Fibroblast of skin of left quadriceps (primary cell): ENCODE measurements around the gene BCL2L13.

Experiments
- DNase-seq, 2 experiments: peaks; one replicate each; pipeline ENCODE4 v3.0.0-alpha.2; 2013; ENCODE audit warnings: low read depth in 2 of 2

BCL2L13 gene, protein sequence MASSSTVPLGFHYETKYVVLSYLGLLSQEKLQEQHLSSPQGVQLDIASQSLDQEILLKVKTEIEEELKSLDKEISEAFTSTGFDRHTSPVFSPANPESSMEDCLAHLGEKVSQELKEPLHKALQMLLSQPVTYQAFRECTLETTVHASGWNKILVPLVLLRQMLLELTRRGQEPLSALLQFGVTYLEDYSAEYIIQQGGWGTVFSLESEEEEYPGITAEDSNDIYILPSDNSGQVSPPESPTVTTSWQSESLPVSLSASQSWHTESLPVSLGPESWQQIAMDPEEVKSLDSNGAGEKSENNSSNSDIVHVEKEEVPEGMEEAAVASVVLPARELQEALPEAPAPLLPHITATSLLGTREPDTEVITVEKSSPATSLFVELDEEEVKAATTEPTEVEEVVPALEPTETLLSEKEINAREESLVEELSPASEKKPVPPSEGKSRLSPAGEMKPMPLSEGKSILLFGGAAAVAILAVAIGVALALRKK

DNA sequence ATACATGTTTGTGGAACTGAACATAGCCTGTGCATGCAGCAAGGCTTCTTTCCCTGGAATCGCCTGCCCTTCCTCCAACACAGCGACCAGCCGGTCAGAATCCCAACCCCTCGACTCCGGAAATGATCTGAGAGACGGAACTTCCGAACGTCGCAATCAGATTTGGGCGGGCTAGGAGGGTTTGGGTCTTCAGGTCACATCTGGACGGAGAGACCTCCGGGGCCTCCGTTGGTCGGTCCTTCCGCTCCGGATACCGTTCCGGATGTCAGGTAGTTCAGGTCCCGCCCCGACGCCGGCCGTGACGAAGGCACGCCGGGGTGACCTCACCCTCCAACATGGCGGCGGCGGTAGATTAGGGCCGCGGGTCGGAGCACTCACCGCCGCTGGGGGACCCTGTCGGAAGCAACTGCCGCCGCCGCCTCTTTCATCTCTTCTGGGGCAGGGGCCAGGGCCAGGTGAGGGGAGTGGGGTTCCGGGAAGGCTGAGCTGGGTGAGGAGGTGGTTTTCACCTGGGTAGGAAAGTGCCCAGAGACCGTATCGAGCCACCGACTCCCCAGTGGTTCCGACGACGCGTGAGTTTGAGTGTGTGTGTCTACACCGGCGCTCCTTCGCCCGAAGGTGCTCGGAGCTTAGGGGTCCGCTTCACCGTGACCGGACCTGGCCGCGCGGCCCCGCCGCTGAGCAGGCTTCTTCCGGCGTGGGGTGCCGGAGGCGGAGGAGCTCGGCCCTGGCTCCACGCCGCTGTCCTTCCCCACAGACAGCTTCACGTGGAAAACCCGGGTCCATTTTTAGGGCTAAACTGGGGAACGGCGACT is at the start of gene BCL2L13:
Gene BCL2L13, plus strand, starts transcription at position 326 of the 815 bp plus-strand sequence. CDS start 16,955 bp downstream, outside the sequence.
- peak; percentile 57 to 60 for DNase-seq

DNA sequence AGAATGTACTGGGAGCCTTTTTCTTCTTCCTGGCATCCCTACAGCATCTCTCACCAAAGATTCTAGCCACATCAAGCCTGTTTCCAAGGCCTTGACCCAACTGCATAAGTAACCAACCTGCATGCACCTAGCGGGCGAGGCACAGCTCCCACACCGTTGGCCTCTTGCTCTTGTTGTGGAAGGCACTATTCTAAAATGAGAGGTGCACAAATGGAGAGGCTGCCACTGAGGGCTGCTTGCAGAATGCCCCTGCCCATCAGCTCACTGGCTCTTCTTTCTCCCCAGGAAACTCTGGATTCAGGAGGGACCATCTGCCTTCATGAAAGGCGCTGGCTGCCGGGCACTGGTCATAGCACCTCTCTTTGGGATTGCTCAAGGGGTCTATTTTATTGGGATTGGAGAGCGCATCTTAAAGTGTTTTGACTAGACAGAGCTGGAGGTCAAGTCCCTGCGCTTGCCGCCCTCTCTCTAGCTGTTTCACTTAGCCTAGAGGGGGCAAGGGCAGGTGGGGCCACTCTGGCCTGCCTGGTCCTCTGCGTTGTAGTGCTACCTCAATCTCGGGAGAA is 48.7 kb upstream of the BCL2L13 start:
- no peak for DNase-seq

DNA sequence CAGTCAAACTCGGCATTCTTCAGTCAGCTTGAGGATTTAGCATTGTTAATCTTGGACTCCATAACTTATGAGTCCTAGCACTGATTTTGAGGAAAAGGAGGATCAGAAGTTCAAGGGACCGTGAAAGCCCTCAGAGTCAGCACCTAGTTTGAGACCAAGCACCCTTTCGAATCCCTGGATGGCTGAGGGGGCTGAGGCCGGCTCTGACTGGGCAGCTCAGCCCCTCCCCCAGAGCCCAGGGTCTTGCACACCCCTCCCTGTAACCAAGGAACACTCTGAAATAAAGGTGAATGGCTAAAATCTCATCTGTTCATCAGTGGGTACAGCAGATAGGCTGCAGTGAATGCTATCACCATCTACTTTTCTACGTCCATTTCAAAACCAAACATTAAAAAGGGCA is 48.0 kb upstream of the BCL2L13 start:
- DNase-seq = no peak

DNA sequence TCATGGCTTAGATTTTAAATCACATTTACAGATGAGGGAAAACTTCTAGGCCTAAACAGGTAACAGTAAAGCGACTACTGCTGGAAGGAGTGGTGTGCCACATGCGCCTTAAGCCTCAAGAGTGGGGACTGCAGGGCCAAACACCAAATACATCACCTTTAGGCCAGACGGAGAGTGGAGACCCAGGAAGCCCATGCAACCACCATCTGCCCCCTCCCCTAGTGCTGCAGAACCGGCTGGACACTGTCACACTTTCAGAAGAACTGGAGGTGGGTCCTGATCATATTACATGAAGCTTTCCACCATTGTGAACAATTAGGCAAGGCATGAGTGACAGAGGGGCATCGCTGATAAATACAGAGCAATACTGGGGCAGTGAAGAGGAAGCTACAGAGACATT is 46.4 kb upstream of the BCL2L13 start:
- DNase-seq = no peak

DNA sequence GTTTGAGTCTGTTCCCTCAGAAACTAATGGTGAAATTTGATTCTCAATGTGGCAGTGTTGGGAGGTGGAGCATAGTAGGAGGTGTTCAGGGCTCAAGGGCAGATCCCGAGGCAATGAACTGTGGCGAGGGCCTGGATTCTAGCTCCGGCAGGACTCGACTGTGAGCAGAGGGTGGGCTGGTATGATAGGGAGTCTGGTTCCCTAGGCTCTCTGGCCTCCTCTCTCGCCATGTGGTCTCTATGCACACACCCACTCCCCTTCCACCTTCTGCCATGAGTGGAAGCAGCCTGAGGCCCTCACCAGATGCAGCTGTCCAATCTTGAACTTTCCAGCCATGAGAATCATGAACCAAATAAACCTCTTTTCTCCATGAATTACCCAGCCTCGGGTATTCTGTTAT is 42.3 kb upstream of the BCL2L13 start:
- no peak for DNase-seq

DNA sequence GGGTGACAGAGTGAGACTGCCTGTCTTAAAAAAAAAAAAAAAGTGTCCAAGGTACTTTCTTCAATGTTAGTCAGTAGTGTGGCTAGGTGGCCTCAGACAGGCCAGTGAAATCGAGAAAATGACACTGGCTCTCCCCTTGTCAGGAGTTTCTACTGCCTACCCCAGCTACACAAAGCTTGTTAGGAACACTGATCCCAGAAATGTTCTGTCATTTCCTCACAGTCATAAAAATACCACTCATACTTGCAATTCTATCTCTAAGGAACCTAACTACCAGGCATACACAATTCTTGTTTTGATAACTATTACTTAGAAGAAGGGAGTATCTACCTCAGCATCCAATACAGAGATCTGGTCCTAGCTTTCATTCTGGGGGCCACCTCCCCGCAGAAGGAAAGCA is 41.3 kb upstream of the BCL2L13 start:
- DNase-seq = peak in 1 of 2 experiments; percentile 3

DNA sequence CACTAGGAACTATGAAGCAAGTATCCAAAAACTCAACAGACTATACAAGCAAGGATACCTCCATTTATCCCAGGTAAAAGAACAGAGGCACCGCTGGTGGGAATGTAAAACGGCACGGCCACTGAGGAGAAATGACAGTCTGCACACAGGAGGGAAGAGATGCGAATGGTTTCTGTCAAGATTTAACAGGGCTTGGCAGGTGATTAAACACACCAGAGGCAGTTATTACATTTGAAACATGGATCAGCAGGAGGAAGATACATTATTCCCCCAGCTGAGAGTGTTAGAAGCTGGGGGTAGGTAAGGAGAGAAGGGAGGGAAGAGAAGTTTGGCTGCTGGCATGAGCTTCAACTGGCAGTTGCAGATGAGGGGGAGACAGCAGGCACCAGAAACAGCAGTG is 40.2 kb upstream of the BCL2L13 start:
- no peak for DNase-seq

DNA sequence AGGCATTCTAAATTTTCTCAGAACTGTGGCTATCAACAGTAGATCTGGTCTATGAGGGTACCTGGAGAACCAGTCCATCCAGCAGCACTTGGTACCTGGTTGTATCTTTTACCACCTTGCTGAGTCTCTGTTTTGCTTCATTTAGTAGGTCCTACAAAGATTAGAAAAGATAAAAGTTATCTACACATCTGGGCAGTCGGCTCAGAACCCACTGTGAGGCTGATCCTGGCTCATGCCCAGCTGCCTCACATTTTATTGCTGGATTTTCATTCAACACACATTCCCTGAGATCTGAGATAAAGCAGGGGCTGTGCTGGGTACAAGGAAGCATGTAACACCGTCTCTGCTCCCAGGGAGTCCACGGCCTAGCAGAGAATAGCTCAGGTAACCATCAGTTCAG is 37.5 kb upstream of the BCL2L13 start:
- DNase-seq = no peak

DNA sequence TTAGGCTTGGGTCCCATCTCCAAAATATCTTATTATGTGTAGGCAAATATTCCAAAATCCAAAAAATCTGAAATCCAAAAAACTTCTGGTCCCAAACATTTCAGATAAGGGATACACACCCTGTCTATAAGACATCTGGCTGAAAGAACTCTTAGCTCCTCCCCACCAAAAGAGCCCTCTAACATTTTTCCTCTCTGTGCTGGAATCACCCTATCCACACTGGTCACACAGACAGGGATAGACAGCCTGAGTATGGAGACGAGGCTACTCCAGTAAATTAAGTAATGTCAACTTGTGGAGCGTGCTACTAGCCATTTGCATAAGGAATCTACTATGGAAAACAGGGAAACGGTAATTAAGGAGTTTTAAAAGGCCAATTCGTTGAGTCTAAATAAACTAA is 34.9 kb upstream of the BCL2L13 start:
- DNase-seq = no peak

DNA sequence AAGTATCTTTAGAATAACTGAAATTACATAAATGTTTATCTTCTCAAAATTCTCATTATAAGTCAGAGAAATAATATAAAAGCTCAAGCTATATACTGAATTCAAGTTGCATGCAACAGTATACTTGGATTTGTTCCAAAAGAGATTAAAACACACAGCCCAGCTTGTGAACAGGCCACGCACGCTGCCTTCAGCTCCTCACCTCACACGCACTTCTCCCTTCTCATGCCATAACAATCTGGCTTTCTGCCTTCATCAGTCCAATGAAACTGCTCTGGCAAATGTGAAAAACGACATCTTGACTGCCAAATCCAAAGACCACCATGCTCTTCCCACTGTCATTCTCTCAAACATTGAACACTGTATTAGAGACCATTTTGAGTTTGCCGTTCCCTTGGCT is 32.1 kb upstream of the BCL2L13 start:
- peak; percentile 33 to 36 for DNase-seq

DNA sequence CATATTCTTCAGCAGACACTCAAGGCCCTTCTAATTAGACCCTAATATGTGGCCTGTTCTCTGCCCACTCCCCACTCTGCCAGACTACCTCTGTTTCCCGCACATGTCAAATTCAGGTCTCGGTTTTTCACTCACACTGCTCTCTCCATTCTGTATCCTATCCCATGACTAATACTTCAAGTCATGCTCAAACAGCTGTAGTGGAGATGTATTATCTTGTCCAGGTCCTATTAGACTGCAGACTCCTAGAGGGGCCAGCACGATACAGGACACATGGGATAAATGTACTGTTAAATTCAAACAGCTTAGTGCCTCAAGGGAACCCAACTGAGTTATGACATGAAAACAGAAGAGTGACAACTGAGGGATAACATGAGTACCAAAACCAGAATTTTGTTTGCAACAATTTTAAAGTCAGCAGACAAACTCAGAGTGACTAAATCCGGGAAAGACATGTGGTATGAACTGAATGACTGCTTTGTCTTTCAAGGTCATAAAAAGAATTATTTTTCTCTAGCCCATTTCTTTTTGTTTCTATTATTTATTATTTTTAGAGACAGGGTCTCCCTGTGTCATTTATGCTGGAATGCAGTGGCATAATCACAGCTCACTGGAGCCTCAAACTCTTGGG is 30.6 kb upstream of the BCL2L13 start:
- no peak for DNase-seq

DNA sequence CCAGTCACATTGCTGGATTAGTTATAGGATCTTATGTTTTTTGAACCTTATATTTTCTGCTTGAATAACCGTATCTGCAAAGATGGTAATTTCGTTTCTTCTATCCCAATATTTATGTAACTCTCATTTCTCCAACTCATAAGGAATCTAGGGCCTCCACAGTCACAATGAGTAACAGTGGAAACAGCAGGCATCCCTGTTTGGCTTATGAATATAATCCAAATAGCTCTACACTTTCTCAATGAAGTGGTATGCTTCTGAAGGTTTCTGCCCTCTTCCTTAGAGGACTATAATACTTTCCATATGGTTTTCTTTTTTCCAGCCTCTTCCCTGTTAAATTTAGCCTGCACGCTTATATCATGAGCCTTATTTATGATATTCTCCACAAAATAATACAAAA is 26.5 kb upstream of the BCL2L13 start:
- peak; percentile 2 to 7 for DNase-seq

DNA sequence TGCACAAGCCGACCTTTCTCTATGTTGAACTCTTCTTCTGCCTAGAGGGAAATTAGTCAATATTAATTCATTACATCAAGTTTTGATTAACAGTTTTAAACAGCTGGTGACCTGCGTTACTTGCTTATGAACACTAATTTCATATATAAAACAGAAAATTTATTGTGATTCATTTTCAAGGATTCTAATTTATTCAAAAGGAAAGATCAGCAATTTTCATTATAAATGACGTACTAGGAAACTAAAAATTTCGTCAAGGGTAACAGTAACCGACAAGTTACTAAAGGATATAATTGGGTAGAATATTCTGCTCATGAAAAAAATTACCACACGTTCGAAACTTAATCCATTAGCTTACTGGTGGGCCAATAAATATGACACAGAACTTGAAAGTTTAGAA is 25.3 kb upstream of the BCL2L13 start:
- DNase-seq = no peak

DNA sequence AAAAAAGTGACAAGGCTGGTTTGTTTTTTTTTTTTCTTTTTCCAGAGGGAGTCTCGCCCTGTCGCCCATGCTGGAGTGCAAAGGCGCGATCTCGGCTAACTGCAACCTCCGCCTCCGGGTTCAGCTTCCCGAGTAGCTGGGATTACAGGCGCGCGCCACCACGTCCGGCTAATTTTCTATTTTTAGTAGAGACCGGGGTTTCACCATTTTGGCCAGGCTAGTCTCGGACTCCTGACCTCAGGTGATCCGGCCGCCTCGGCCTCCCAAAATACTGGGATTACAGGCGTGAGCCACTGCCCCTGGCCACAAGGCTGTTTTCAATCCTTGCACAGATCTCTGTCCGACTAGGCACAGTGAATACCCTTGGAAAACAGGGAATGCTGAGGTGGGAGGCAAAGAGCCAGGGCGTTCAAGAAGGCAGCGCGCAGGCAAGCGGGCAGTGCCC is 10.6 kb upstream of the BCL2L13 start:
- DNase-seq = no peak

DNA sequence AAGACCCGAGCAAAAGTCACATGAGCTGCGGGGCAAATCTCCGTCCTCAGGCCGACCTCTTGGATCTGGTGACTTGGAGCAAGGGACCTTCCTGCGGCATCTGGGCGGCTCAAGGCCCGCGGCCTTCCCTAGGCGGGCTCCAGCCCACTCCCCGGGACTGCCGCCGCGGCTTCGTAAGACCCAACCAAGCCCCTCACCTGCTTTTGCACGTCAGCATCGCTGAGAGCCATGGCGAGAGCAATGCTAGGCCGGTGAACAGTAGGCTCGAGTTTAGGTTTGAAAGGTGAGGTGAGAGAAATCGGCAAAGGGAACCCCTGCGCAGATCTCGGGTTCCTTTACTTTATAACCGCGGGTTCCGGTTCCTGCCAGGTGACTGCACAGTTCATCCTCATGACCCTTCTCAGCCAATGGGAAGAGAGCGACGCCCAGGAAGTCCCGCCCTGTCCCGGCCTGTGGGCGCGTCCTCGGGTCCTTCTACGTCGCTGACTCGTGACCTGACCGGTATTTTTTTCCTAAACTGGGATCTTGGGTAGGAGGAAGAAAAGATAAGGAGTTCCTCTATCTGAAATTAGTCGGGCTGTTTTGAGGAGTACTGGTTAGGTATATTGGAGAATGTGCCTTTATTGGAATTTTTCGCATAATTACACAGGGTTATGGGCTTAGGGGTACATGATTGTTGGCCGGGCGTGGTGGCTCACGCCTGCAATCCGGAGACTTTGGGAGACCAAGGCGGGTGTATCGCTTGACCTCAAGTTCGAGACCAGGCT is 10.0 kb upstream of the BCL2L13 start, which contains the start of gene ATP6V1E1:
Gene ATP6V1E1, minus strand, starts transcription at position 344 of the 767 bp plus-strand sequence. Its CDS starts 114 bp downstream, at position 230.
- DNase-seq = peak; percentile 87 to 88

DNA sequence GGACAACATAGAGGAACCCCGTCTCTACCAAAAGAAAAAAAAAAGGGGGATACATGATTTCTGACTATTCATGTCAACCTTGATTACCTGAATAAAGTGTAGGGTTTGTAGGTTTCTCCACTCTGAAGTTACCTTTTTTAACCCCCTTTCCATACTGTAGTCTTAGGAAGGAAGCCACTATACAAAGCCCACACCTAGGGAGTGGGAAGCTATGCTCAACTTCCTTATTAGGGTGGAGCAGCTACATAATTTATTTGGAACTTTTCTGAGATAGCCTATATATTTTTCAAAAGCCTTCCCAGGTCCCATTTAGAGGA is 9.4 kb upstream of the BCL2L13 start:
- no peak for DNase-seq

DNA sequence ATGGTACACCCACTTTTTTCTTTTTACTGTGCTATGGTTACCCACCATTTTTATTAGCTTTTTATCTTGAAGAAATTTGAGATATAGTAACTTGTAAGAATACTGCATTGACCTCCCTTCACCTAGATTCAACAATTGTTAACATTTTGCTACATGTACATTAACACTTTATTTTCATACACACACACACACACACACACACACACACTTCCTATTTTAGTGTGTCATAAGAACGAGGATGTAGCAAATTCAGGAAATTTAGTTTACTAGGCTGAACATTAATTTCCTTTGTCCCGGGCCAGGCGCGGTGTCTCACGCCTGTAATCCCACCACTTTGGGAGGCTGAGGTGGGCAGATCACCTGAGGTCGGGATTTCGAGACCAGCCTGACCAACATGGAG is 8.9 kb upstream of the BCL2L13 start:
- no peak for DNase-seq

DNA sequence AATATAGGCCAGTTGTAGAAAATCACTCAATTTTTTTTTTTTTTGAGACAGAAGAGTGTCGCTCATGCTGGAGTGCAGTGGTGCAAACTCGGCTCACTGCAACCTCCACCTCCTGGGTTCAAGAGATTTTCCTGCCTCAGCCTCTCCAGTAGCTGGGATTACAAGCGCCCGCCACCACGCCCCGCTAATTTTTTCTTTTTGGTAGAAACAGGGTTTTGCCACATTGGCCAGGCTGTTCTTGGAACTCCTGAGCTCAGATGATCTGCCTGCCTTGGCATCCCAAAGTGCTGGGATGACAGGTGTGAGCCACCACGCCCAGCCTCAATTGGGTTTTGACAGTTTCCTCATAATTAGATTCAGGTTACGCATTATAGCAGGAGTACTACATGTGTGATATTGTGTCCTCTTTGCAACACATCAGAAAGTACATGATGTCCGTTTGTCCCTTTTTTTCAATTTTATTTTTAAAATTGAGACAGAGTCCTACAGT is 7.4 kb upstream of the BCL2L13 start:
- DNase-seq = no peak

DNA sequence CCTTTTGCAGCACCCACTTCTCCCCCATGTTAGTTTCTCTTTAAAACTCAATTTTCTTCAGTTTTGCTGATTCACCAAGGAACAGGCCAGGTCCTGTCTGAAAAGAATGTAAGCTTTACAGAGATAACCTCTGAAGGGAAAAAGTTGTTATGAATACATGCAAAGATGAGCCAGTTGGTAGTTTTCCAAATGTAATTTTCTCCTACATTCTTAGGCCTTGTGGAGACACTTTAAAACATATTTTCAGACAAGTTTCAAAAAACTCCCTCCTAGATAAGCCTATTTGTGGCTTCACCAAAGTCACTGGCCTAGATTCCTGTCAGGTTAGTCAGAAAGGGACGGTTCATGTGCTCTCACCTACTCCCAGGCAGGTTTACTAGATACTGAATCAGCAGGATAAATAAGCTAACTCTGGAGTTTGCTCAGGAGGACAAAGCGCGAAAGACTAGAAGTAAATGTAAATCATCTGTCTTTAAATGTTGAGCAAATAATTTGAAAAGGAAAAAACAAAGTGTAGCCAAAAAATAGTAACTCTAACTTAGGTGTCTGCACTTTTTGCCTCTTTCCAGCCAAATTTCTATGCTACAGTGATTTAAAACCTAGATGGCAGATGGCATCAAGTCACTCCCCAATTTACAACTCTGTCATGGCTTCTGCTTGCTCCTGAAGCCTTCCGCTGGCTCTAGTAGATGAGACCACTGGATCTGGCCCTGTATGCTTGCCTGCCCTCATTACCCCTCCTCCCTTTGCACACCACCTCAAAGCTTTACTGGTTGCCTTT is 5.2 kb upstream of the BCL2L13 start:
- DNase-seq = peak; percentile 49 to 55

DNA sequence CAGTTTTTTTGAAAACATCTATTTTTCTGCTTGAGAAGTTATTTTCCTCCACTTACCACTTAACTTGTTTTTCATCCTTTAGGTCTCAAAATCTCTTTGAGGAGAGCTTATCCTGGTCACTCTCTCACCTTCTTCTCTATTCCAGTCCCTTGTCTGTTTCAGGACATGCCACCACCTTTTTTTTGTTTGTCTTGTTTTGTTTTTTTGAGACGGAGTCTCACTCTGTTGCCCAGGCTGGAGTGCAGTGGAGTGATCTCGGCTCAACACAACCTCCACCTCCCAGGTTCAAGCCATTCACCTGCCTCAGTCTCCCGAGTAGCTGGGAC is 4.6 kb upstream of the BCL2L13 start:
- no peak for DNase-seq
